ENCODE results near the gene SNTG2. TPM values are rescaled to one million over a fixed set of nuclear protein-coding genes. Genes with fewer than 3 reads are reported as not detected.

The SNTG2 gene
- total and polyA plus RNA-seq, 10 of the 15 experiments (the other 5 are each of a cell fraction or from before 2014, with no cell fraction given), result not detected

- intact Hi-C loops (cut with micrococcal nuclease; ENCODE audit: unreplicated experiment), result no loop called here
- Histone ChIP-seq H3K4me1 (ENCODE audit: control insufficient read depth, insufficient read depth, low read length) (no peaks in the 10 kb centered on the region), H3K27ac (ENCODE audit: control insufficient read depth, insufficient read depth) (no peak overlapping the region), H2AFZ (ENCODE audit: control insufficient read depth, low read depth, low read length) (no peak overlapping the region), H3K4me2 (ENCODE audit: control insufficient read depth, insufficient read depth) (no peak overlapping the region), H4K20me1 (ENCODE audit: control insufficient read depth, insufficient read depth) (no peaks in the 10 kb centered on the region), H3K9me3 (replicated peaks; ENCODE audit: control insufficient read depth, insufficient read depth, low read length) (no peaks in the 10 kb centered on the region; the same call in 2 of the 3 replicates), H3K4me3 (no peak overlapping the region), H3K79me2 (ENCODE audit: control insufficient read depth, insufficient read depth, low read length) (no peaks in the 10 kb centered on the region), H3K36me3 (ENCODE audit: control insufficient read depth in 2 of 2, insufficient read depth in 2 of 2, low read length in 1 of 2) (no peaks in the 10 kb centered on the region), H3K27me3 (replicated peaks in 1 of 2; ENCODE audit: control insufficient read depth in 2 of 2, insufficient read depth in 2 of 2, low read length in 1 of 2) (no peaks in the 10 kb centered on the region), H3K9ac (ENCODE audit: control insufficient read depth, insufficient read depth, low read length) (no peak overlapping the region)
- no TSS peak for BruUV-seq (replicated peaks)
- ChIA-PET RAD21 (ENCODE audit: unreplicated experiment) (no interaction called here), POLR2A (no interaction called here), CTCF (interaction anchor here (0.9 kb wide), 1 partner anchor 17 kb away, joined by 3 read pairs; no protein-coding TSS in a partner anchor), SMC1A (ENCODE audit: uncharacterized antibody, unreplicated experiment) (no interaction called here)
- DNase-seq (ENCODE audit: low read depth, low spot score) (no peak), FAIRE-seq (no peak), ATAC-seq (no peak)
- no peak for TF ChIP-seq CTCF (IDR thresholded peaks at IDR 0.05 in 2 of 3, conservative IDR thresholded peaks at IDR 0.05 in 1 of 3; ENCODE audit: control insufficient read depth in 2 of 3, extremely low read depth in 1 of 3, insufficient read depth in 1 of 3, low read depth in 3 of 3, low read length in 3 of 3)
- TF ChIP-seq GATAD2B (conservative IDR thresholded peaks at IDR 0.05; ENCODE audit: low read depth), result no peak
- in situ Hi-C loops (cut with MboI), result no loop called here
Observed at GRCh38 chr2:944693-945092, 6.0 kb upstream of the SNTG2 start.

GRCh38 chr2:945104-945503 is 5.5 kb upstream of the SNTG2 start:
- ChIA-PET CTCF (interaction anchor here (0.9 kb wide), 1 partner anchor 17 kb away, joined by 3 read pairs; no protein-coding TSS in a partner anchor), RAD21 (ENCODE audit: unreplicated experiment) (no interaction called here), SMC1A (ENCODE audit: uncharacterized antibody, unreplicated experiment) (no interaction called here), POLR2A (no interaction called here)
- no peaks in the 10 kb centered on the region for H3K27me3 ChIP-seq (replicated peaks in 1 of 2; ENCODE audit: control insufficient read depth in 2 of 2, insufficient read depth in 2 of 2, low read length in 1 of 2)
- no TSS peak for BruUV-seq (replicated peaks)
- intact Hi-C loops (cut with micrococcal nuclease; ENCODE audit: unreplicated experiment) (no loop called here), in situ Hi-C loops (cut with MboI) (no loop called here)
- H3K79me2 ChIP-seq (ENCODE audit: control insufficient read depth, insufficient read depth, low read length), result no peaks in the 10 kb centered on the region
- no peak overlapping the region for H2AFZ ChIP-seq (ENCODE audit: control insufficient read depth, low read depth, low read length)
- FAIRE-seq, result no peak
- DNase-seq (ENCODE audit: low read depth, low spot score), result no peak
- no peaks in the 10 kb centered on the region for H4K20me1 ChIP-seq (ENCODE audit: control insufficient read depth, insufficient read depth)
- no peak overlapping the region for H3K4me2 ChIP-seq (ENCODE audit: control insufficient read depth, insufficient read depth)
- H3K27ac ChIP-seq (ENCODE audit: control insufficient read depth, insufficient read depth), result no peak overlapping the region
- H3K9me3 ChIP-seq (replicated peaks; ENCODE audit: control insufficient read depth, insufficient read depth, low read length), result no peaks in the 10 kb centered on the region; the same call in 2 of the 3 replicates
- no peaks in the 10 kb centered on the region for H3K36me3 ChIP-seq (ENCODE audit: control insufficient read depth in 2 of 2, insufficient read depth in 2 of 2, low read length in 1 of 2)
- H3K4me1 ChIP-seq (ENCODE audit: control insufficient read depth, insufficient read depth, low read length), result no peaks in the 10 kb centered on the region
- no peak for ATAC-seq
- 51% methylated on average over 5 of the region's 5 CpGs for WGBS (ENCODE audit: insufficient coverage, insufficient replicate concordance, low lambda C conversion rate, missing lambda C conversion rate)
- no peak overlapping the region for H3K4me3 ChIP-seq
- H3K9ac ChIP-seq (ENCODE audit: control insufficient read depth, insufficient read depth, low read length), result no peak overlapping the region
- TF ChIP-seq ZNF622 (IDR thresholded peaks at IDR 0.05) (no peak), TCF12 (IDR thresholded peaks at IDR 0.05; ENCODE audit: low read depth, low read length) (no peak), MLLT1 (IDR thresholded peaks at IDR 0.05) (no peak), CREM (IDR thresholded peaks at IDR 0.05; ENCODE audit: low read depth) (no peak), MXI1 (IDR thresholded peaks at IDR 0.05; ENCODE audit: low read depth, low read length) (no peak), ATF3 (IDR thresholded peaks at IDR 0.05; ENCODE audit: borderline replicate concordance, extremely low read depth, low read depth, low read length) (no peak), ZNF592 (IDR thresholded peaks at IDR 0.05) (no peak), ZNF217 (IDR thresholded peaks at IDR 0.05) (no peak)
